DMS153 (cell line): ENCODE data around the gene LIN7C.
"Not testable (repeated sequence)": the region's sequence is repeated elsewhere in the genome, so short reads cannot be mapped to it uniquely, and the experiment has no call there.

Experiments used
- DNase-seq: peaks from one replicate; lab custom pipeline; 2025; lab: John Stamatoyannopoulos, UW

Gene LIN7C, protein sequence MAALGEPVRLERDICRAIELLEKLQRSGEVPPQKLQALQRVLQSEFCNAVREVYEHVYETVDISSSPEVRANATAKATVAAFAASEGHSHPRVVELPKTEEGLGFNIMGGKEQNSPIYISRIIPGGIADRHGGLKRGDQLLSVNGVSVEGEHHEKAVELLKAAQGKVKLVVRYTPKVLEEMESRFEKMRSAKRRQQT

DNA sequence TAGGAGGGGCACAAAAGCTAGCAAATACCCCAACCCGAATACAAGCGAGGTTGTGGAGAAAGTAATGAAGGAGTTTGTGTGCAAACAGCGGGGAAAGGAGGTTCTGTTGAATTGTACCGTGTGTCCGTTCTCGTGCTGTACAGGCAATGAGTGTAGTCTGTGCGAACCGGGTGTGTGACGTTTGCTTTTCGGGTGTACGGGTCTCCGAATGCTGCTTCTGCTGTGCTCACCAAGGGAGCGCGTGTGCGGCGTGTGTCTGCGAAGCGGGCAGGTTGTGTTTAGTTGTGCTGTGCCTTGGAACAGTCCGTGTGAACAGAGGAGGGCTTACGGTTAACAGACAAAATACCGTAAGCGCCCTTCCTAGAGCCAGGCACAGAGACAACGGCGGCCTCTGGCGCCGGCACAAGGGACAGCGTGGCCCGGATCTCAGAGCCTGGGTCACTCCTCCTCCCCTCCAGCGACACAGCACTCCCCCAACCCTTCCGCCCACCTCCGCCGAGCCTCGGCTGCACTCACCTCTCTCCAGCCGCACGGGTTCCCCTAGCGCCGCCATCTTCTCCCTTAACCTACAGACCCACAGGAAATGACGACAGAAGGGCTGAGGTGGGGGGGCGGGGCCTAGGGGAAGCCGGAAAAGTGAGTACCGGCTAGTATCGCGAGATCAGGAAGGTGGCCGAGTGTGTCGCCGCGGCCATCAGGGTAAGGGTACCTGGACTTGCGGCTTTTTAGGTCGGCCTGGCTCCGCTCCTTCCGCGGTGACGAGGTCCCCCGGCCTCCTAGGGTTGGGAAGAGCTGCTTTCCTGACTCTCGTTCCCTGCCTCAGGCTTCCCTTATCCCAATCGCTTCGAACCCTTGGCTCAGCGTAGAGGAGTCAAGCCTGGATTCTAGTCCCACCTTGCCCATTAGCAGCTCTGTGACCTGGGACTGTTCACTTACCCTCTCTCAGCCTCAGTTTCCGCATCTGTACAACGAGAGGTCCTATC lies at the start of gene LIN7C:
TSS of gene LIN7C (minus strand) at position 570 of the 983 bp plus-strand sequence. CDS start at position 553, 17 bp downstream.
- DNase-seq, result peak; percentile 89

GRCh38 chr11:27555264-27555663 lies 48.7 kb upstream of the LIN7C start:
- no peak for DNase-seq

DNA sequence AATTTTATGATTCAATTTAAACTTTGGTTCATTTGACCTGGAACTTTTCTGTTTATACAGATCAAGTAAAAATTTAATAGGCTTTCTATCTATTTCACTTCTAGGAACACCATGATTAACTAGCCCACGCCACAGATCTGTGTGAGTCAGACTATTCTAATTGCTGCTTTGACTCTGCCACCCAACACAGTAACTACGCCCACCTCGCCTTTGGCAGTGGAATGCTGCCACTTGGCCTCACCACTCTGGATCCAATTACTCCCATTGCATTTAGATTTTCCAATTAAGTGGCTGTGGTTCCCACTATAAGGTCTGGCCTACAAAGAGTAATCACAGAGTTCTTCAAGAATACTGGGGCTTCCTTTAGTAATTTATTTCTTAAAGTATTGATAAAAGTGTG lies 46.6 kb upstream of the LIN7C start:
- DNase-seq, result no peak

- no peak for DNase-seq
Measured at GRCh38 chr11:27552341-27552740, 45.8 kb upstream of the LIN7C start.

- no peak for DNase-seq
Measured at GRCh38 chr11:27551127-27551526, 44.6 kb upstream of the LIN7C start.

GRCh38 chr11:27545946-27546345 lies 39.4 kb upstream of the LIN7C start:
- DNase-seq, result no peak

DNA sequence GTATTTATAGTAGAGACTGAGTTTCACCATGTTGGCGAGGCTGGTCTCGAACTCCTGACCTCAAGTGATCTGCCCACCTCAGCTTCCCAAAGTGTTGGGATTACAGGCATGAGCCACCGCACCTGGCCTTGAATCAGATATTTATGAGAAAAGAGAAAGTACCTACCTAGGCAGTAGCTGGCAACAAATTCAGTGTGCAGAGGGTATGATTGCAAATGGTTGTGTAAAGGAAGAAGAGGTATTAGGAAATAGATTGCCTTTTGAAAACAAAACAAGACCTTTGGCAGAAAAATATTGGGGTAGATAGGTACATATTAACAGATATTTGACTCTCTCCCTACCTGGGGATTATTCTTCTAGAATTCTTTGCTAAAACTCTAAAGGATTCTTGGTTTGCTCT lies 38.5 kb upstream of the LIN7C start:
- DNase-seq, result no peak

- no peak for DNase-seq
Measured at GRCh38 chr11:27541790-27542189, 35.2 kb upstream of the LIN7C start.

- DNase-seq, result no peak
Measured at GRCh38 chr11:27540051-27540450, 33.5 kb upstream of the LIN7C start.

DNA sequence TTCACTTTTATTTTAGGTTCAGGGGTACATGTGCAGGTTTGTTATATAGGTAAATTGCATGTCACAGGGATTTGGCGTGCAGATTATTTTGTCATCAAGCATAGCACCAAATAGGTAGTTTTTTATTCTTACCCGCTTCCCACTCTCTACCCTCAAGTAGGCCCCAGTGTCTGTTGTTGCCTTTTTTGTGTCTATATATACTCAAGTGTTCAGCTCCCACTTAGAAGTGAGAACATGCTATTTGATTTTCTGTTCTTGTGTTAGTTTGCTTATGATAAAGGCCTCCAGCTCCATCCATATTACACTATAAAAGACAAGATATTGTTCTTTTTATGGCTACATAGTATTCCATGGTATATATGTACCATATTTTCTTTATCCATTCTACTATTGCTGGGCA lies 28.5 kb upstream of the LIN7C start:
- no peak for DNase-seq

GRCh38 chr11:27532652-27533325 lies 26.2 kb upstream of the LIN7C start:
- DNase-seq, result no peak

DNA sequence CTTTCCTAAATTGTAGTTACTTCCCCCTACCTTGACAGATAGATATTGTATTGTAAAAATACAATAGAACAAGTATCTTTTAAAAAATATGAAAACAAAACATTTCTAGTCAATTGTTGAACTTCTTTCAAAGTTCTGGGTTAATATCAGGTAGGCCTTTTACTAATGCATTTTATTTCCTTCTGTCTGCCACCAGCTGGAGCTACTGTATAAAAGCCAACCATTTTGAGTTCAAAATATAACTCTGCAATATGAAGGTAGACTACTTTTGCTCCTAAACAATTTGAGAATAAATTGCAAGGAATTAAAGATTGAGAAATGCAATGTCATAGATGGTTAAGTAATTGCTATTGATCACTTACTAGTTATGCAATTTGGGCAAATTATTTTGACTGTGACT lies 22.1 kb upstream of the LIN7C start:
- no peak for DNase-seq

DNA sequence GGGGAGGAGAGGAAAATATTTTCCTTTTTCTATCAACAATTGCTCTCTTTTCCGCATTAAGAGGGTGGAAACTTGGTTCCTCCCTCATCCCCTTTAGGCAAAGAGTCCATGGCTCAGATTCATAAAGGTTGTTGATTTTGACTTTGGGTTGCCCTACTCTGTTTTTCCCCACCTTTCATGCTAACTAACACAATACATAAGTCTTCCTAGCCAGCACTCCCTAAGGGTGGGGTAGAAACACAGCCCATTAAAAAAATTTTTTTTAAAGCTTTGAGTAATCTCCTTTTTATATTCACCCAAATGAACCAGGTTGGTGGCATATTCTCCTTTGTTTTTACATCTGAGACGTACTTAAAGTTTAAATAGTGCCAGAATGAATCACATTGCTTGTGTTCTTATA lies 20.0 kb upstream of the LIN7C start:
- DNase-seq, result no peak

DNA sequence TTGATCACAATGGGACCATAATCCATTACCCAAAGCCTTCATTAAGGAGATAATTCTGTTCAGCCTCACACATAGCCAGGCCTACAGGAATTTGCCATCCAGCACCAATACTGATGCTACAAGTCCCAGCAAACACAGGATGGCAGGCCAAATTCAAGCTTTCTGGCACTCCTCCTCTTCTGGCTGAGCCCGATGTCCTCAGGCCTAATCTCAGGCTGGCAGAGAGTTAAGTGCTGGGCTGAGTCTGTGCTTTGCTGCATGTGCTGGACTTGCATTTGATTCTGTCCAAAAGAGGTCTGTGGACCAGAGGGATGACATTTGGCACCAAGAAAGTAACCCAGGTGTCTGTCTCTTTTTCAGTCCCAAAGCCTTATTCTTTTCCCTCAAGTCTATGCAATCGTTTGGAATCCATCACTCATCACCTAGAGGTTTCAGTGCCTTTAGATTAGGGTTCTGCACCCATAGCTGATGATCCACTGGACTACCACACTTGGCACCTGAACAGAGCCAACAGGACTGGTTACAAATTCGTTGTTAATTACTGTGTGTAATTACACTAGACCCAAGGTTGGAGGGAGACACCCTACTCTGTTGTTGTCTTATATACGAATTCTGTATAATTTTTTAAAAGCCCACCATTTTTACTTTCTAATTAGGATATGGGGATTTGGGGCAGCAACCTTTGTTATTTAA lies 19.4 kb upstream of the LIN7C start:
- no peak for DNase-seq

DNA sequence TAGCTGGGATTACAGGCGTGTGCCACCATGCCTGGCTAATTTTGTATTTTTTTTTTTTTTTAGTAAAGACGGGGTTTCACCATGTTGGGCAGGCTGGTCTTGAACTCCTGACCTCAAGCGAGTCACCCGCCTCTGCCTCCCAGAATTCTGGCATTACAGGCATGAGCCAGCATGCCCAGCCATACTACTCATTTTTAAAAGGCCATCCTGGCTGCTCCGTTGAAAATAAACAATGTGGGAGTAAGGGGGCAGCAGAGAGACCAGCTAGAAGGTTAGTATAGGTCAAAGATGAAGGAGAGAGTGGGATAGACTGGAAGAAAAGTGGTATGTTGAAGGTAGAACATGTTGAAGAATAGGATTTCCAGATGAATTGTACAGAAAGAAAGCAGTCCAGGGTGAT lies 17.6 kb upstream of the LIN7C start:
- DNase-seq, result no peak

DNA sequence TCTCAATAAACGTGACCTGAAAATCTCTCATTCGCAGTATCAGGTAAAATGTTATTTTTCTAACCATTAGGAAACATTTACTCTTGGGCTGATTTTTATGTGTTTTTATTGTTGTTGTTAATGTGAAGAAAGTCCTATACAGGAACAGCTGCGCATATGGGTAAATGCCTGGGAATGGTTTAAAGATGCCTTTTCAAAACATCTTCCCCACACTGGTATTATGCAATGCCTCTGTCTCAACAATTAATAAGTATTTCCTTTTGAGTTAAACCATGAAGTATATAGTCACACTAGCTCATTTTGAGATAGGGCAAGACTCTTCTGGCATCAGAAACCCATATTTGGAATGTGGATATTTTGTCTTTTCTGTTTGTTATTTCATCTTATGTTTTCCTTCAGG lies 13.7 kb upstream of the LIN7C start:
- no peak for DNase-seq

DNA sequence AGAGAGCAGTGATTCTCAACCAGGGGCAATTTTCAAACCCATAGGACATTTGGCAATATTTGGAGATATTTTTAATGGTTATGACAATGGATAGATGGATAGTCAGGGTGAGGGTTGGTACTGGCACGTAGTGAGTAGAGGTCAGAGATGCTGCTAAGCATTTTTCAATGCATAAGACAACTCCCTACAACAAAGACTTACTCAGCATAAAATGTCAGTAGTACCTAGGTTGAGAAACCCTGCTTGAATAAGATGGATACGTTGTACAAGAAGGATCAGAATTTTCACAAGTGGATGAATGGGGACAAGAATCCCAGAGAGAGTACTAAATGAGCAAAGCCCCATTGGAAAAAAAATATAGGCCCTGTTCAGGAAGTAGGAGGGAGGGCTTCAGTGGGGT lies 11.9 kb upstream of the LIN7C start:
- DNase-seq, result no peak

- not testable (repeated sequence) for DNase-seq
Measured at GRCh38 chr11:27517490-27517889, 10.9 kb upstream of the LIN7C start.

DNA sequence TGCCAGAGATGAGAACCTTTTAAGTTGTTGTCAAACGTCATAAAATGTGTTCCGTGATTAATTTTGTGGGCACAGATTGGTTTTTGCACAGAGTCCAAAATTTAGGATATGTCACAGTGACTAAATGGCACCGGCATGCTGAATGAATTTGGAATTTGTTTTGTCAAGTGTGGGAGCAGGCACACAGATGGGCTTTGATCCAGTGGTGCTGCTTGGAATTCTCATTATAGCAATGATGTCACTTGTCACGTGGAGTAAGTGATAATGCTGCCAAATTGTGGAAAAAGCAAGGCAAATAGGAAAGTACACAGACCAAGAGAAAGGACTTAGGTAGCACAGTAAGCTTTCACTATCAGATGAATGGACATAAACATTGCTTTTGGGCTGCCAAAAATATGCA lies 8.0 kb upstream of the LIN7C start:
- no peak for DNase-seq

- DNase-seq, result no peak
Measured at GRCh38 chr11:27514076-27514475, 7.5 kb upstream of the LIN7C start.

DNA sequence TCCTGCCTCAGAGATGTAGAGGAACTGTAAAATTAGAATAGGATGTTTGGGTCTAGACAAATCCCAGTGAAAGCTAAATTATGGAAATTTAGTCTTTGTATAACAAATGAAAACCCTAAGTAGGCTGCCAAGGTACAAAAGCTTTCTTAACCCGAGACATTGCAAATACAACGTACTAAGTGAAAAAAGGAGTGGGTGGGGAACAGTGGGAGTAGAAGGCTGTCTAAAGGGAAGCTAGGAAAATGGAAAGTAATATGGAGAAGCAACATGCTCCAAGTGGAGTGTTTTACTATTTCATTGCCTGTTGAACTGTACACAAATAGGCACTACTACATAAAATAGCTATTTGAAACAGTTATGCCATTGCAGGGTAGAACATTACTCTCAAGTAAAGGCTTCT lies 6.8 kb upstream of the LIN7C start:
- DNase-seq, result no peak

DNA sequence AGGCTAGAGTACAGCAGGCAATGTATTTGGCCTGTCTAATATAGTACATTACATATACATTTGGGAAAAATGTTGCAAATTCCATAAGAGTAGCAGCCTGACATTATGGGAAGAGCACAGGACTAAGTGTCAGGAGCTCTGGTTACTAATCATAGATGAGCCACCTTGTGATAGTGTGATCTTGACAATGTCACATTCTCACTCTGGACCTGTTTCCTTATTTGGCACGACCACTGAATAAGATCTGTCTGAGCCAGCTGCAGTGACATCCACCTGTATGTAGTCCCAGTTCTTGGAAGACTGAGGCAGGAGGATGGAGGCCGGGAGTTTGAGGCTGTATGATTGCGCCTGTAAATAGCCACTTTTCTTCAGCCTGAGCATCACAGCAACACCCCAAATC lies 5.7 kb upstream of the LIN7C start:
- no peak for DNase-seq
